Brain microvascular endothelial cell (primary cell): Measurements from ENCODE around the gene OSBPL7.

Experiments
- DNase-seq: peaks from one replicate; pipeline ENCODE4 v3.0.0-alpha.2; 2020
- H3K27ac ChIP-seq: fragments of 250-450 bp; sonication (Bioruptor Pico); 2 replicates; pipeline ENCODE4 v1.5.1; 2020; ENCODE audit warnings: mild to moderate bottlenecking, moderate library complexity
- H3K27me3 ChIP-seq: fragments of 250-450 bp; sonication (Bioruptor Pico); replicated peaks from 2 replicates; pipeline ENCODE4 v1.5.1; 2020; ENCODE audit warnings: mild to moderate bottlenecking
- H3K36me3 ChIP-seq: fragments of 250-450 bp; sonication (Bioruptor Pico); replicated peaks from 2 replicates; pipeline ENCODE4 v1.5.1; 2020; ENCODE audit warnings: mild to moderate bottlenecking
- H3K4me3 ChIP-seq: 2 replicates; pipeline ENCODE4 v1.5.1; 2011; ENCODE audit warnings: low read depth, mild to moderate bottlenecking, control low read depth, low read length, moderate library complexity
- CTCF ChIP-seq: IDR thresholded peaks from 2 replicates; pipeline ENCODE4 v1.5.1; 2011; ENCODE audit warnings: low read depth, mild to moderate bottlenecking, moderate library complexity, low read length, control low read depth, inconsistent platforms; ENCODE audit errors: missing control alignments
- in situ Hi-C: cut with HindIII; loops from 2 replicates; pipeline ENCODE4 v1.10.0; 2017; ENCODE audit warnings: low sequenced_read_pairs, low pct_ligation_motif_present

The OSBPL7 gene

GRCh38 chr17:47821424-47822391 is at the start of gene OSBPL7:
Gene OSBPL7 (minus strand): TSS chr17:47821794. CDS start chr17:47820278, 1,516 bp downstream.
- H3K36me3 ChIP-seq, result peaks cover 33% of the 10 kb centered on the region
- H3K27me3 ChIP-seq, result no peaks in the 10 kb centered on the region
- in situ Hi-C loops, result no loop called here

GRCh38 chr17:47871048-47871447 is 49.5 kb upstream of the OSBPL7 start:
- no peak for TF ChIP-seq CTCF
- no peaks in the 10 kb centered on the region for H3K36me3 ChIP-seq
- no peak overlapping the region for H3K4me3 ChIP-seq
- H3K27ac ChIP-seq, result no peak overlapping the region
- no peak for DNase-seq
- in situ Hi-C loops, result no loop called here
- peaks cover 55% of the 10 kb centered on the region for H3K27me3 ChIP-seq

More at GRCh38 chr17:47821424-47822391, at the start of gene OSBPL7:
- DNase-seq, result peak; percentile 81
- Histone ChIP-seq H3K27ac (no peak within 1 kb of the TSS), H3K4me3 (peak within 1 kb of the TSS; percentile 82)
- TF ChIP-seq CTCF, result no peak

GRCh38 chr17:47870056-47870455 is 48.5 kb upstream of the OSBPL7 start:
- no peak overlapping the region for H3K27ac ChIP-seq
- no peak for DNase-seq
- no peaks in the 10 kb centered on the region for H3K36me3 ChIP-seq
- peaks cover 53% of the 10 kb centered on the region for H3K27me3 ChIP-seq
- H3K4me3 ChIP-seq, result no peak overlapping the region
- TF ChIP-seq CTCF, result no peak
- in situ Hi-C loops, result no loop called here

- TF ChIP-seq CTCF, result no peak
- Histone ChIP-seq H3K4me3 (no peak overlapping the region), H3K27ac (no peak overlapping the region), H3K36me3 (no peaks in the 10 kb centered on the region), H3K27me3 (peaks cover 45% of the 10 kb centered on the region)
- in situ Hi-C loops, result no loop called here
- no peak for DNase-seq
These were observed 47.5 kb upstream of the OSBPL7 start for GRCh38 chr17:47869114-47869513.

- in situ Hi-C loops, result no loop called here
- Histone ChIP-seq H3K4me3 (no peak overlapping the region), H3K27me3 (peaks cover 34% of the 10 kb centered on the region), H3K27ac (no peak overlapping the region), H3K36me3 (no peaks in the 10 kb centered on the region)
- DNase-seq, result no peak
- TF ChIP-seq CTCF, result no peak
These were observed 46.4 kb upstream of the OSBPL7 start for GRCh38 chr17:47867813-47868533.
